GM19455 (cell line): Measurements from ENCODE around the gene RYR2.
"Not testable (repeated sequence)": the region's sequence is repeated elsewhere in the genome, so short reads cannot be mapped to it uniquely, and the experiment has no call there.

Experiments
- ATAC-seq: cut with Tn5 transposase; IDR thresholded peaks from one replicate; pipeline ENCODE4 v1.9.1; 2021; ENCODE audit not compliant: unreplicated experiment

The RYR2 gene

GRCh38 chr1:237244778-237245177, 202.8 kb downstream of the RYR2 start:
- no peak for ATAC-seq

DNA sequence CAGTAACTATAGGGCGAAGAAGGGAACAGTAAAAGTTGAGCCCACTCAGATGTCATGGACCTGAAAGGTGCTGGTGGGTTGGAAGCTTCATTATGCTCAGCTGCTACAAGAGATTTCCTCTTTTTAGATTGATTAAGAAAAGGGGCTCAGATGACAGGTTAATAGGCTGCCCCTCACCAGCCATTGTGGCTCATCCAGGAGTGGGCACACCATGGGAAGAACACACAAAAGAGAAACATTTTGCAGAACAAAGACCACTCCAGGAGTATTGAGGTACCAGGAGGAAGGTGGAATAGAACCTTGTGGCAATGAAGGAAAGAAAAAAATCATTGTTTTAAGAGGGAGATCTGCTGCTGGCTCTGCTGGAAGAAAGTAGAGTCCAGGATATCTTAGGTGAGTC, 205.5 kb downstream of the RYR2 start:
- ATAC-seq: no peak

GRCh38 chr1:237249120-237249519, 207.1 kb downstream of the RYR2 start:
- ATAC-seq: no peak

DNA sequence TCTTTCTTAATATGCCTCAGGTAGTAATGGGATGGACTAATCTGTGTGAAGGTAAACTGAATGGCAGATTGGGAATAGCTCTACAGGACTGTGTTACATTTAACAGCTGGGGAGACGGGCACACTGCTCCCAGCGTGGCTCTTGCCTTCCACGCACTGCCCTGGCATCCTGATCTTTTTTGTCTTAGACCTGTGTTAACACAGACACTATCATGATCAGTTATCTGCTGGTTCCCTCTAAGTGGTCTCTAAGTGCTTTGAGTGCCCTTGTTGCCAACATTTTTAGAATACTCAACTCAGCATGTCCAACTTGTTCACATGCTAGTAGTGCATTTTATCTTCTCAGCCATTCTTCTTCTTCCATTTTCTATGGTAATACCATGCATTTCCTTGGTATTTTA, 208.1 kb downstream of the RYR2 start:
- no peak for ATAC-seq

DNA sequence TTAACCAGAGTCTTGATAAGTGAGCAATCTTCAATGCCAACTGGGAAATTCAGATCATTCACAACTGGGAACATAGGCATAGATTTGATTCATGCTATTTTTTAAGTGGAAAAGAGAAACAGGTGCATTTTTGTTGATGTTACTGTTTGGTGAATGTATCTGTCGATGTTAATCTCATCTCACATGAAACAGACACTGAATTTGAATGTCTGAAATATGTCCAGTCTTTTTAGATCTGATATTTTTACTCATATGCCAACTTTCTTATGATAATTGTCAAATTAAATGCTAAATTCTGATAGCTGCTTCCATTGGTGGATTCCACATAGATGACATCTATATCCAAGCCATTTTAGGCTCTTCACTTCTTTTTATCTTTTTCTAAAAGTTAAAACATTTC, 213.1 kb downstream of the RYR2 start:
- no peak for ATAC-seq

DNA sequence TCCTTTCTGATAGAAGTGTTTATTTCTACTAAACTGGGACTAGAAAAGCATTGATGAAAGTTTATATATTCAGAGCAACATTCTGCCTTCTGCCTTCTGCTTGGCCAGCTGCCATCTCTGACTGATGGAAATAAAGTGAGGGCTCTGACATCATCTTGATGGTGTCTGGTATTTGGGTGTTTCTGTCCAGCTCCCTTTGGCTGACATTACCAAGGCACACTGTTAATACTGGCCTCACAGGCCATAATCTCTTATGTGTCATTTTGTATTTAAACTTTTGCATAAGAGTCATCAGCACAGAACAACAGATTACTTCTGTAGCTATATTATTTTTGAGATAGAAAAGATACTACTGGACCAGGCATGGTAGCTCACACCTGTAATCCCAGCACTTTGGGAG, 216.9 kb downstream of the RYR2 start:
- ATAC-seq: no peak

- ATAC-seq: no peak
Observed at GRCh38 chr1:237261198-237261597, 219.2 kb downstream of the RYR2 start.

DNA sequence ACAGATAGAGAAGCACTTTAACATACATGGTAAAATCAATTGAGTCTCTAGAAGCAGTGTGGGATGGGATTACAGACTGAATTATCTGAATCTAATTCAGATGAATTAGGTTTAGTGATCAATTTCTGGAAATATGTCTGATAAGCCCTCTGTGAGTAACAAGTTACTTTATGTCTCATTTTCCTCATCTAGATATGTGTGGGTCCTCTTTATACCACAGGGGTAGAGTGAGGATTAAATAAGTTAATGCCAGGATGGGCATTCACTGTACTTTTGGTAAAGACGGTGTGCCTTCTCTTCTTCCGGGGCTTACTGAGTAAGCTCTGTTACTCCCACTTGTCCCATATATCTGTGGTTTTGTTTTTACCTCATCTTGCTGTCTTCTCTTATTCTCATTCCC, 225.8 kb downstream of the RYR2 start:
- ATAC-seq: no peak

- ATAC-seq: no peak
Observed at GRCh38 chr1:237269938-237270337, 228.0 kb downstream of the RYR2 start.

DNA sequence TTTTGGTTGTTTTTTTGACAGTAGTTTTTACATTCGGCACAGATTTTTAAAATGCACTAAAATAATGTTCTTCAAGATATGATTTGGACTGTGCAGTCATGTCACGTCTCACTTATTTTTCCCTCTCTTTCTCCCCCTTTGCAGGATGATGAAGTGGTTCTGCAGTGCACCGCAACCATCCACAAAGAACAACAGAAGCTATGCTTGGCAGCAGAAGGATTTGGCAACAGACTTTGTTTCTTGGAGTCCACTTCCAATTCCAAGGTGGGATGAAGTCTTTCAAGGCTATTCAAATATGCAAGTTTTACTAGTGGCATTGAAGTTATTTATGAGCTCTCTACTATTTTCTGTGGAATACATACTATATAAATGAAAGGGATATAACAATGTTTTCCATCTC, 228.4 kb downstream of the RYR2 start:
- ATAC-seq: no peak

GRCh38 chr1:237277994-237278393, 236.0 kb downstream of the RYR2 start:
- ATAC-seq: not testable (repeated sequence)

DNA sequence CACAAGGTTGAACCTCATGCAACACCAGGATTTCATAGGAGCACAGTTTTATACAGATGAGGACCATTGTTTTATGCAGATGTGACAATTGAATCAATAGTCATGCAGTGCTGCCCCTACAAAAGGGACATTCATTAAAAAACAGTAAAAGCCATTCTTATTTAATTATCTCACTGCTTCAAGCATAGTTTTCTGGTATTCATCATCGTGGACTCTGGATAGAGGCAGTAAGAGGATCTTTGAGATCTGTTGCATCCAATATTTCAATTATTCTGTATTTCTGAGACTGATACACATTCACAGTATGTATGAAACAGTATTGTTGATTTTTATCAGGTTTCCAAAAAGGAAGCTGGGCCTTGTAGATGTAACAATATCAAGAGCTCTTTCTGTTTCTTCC, 237.6 kb downstream of the RYR2 start:
- ATAC-seq: no peak

- ATAC-seq: no peak
Observed at GRCh38 chr1:237281481-237281880, 239.5 kb downstream of the RYR2 start.

GRCh38 chr1:237282208-237282783, 240.3 kb downstream of the RYR2 start:
- no peak for ATAC-seq

GRCh38 chr1:237287876-237288521, 246.0 kb downstream of the RYR2 start:
- no peak for ATAC-seq

GRCh38 chr1:237293804-237294203, 251.8 kb downstream of the RYR2 start:
- ATAC-seq: no peak

DNA sequence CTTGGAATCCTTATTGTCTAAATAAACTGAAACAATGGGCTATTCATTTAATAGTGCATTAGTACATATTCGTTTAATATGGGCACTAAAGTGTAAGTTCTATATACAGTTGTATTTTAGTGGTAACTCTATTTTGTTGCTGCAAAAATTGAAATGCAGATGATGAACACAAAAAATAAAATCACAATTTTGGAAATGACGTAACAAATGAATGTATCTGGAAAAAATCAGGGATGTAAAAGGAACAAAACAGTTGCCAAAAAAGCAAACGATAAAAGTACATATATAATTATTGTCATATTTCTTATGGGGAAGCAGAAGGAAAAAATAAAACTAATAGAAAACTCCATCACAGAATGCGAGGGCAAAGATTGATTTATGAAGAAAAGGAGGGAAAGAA, 254.9 kb downstream of the RYR2 start:
- no peak for ATAC-seq

DNA sequence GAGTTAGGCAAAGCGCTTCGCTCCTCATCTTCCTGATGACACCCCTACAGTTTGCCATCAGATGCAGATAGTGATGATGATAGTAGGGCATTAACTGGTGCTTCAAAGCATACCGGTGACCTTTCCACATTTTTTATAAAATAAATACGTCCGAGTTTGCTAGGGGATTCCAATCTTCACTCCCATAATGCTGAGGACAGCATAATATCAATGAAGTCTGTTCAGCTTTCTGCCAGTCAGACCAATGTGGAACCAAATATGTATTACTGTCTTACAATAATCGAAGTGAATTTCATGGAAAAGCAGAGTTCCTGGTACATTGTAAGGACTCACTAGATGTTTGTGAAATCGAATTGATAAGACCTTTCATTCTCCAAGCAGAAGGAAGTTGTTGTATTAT, 258.7 kb downstream of the RYR2 start:
- ATAC-seq: no peak

DNA sequence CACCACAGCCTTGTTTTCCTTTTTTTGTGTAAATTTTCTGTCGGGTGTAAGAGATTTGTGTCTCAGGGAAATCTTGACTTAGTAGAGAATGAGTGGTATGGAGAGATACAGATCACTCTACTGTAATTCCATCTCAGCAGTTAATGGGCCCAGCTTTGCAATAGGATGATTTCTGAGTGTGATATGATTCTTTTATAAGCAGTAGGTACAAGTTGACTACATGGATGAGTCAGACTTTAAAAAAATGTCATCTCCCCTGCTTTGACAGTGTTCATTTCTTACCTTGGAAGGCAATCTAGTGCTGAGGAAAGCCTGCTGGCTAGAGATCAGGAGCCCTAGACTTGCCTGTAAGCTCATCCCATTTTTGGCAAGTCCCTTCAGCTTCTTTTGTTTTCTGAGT, 261.9 kb downstream of the RYR2 start:
- ATAC-seq: no peak

DNA sequence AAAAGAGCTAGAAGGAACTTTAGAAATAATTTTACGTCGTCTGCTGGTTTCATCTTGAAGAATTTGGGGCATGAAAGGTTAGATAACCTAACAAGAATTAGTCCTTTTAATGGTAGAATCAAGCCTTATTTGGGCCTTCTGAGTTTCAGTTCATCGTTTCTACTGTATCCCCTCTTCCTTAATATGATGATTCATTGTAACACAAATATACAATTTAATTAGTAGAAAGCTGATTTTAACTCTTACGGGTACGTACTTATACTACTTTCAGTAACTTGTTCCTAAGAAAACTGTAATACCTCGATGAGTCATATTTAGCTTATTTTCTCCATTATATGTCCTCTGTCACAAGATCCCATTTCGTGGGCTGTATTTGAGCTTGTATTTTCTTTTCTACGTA, 264.7 kb downstream of the RYR2 start:
- no peak for ATAC-seq

GRCh38 chr1:237309595-237310118, 267.7 kb downstream of the RYR2 start:
- ATAC-seq: no peak

GRCh38 chr1:237316352-237316751, 274.4 kb downstream of the RYR2 start:
- ATAC-seq: no peak

GRCh38 chr1:237318748-237319147, 276.8 kb downstream of the RYR2 start:
- no peak for ATAC-seq
